Activated T-cell treated with anti-CD3 and anti-CD28 coated beads for 24 hours (primary cell): ENCODE results near the gene BUD31.
"Not testable (repeated sequence)": the region's sequence is repeated elsewhere in the genome, so short reads cannot be mapped to it uniquely, and the experiment has no call there.

Source experiments
- DNase-seq: peaks from one replicate; pipeline ENCODE4 v3.0.0-alpha.2; 2020; ENCODE audit warnings: low read depth

BUD31 gene

GRCh38 chr7:99380823-99381663 lies 27.7 kb upstream of the BUD31 start:
- DNase-seq = peak; percentile 89

GRCh38 chr7:99381664-99382075 lies 27.1 kb upstream of the BUD31 start:
- no peak for DNase-seq

GRCh38 chr7:99383203-99383602 lies 25.6 kb upstream of the BUD31 start:
- DNase-seq = no peak

- no peak for DNase-seq
Measured at GRCh38 chr7:99383791-99384370, 24.9 kb upstream of the BUD31 start.

GRCh38 chr7:99384523-99384922 lies 24.2 kb upstream of the BUD31 start:
- DNase-seq = no peak

GRCh38 chr7:99385564-99385963 lies 23.2 kb upstream of the BUD31 start:
- DNase-seq = no peak

- no peak for DNase-seq
Measured at GRCh38 chr7:99386584-99387238, 22.1 kb upstream of the BUD31 start.

- DNase-seq = not testable (repeated sequence)
Measured at GRCh38 chr7:99387239-99387635, 21.5 kb upstream of the BUD31 start.

- DNase-seq = no peak
Measured at GRCh38 chr7:99387912-99388311, 20.9 kb upstream of the BUD31 start.

- DNase-seq = no peak
Measured at GRCh38 chr7:99389772-99390171, 19.0 kb upstream of the BUD31 start.

GRCh38 chr7:99390941-99391602 lies 17.7 kb upstream of the BUD31 start:
- no peak for DNase-seq

GRCh38 chr7:99392046-99392445 lies 16.7 kb upstream of the BUD31 start:
- no peak for DNase-seq

- peak; percentile 72 for DNase-seq
Measured at GRCh38 chr7:99392659-99393354, 16.0 kb upstream of the BUD31 start.

GRCh38 chr7:99393355-99394187 lies 15.2 kb upstream of the BUD31 start:
- DNase-seq = no peak

GRCh38 chr7:99394188-99394502 lies 14.6 kb upstream of the BUD31 start:
- no peak for DNase-seq

- DNase-seq = no peak
Measured at GRCh38 chr7:99395616-99396327, 13.0 kb upstream of the BUD31 start.

- DNase-seq = no peak
Measured at GRCh38 chr7:99396418-99397296, 12.1 kb upstream of the BUD31 start.

- DNase-seq = no peak
Measured at GRCh38 chr7:99397297-99397983, 11.3 kb upstream of the BUD31 start.

GRCh38 chr7:99398891-99399445 lies 9.8 kb upstream of the BUD31 start:
- no peak for DNase-seq
